Activated CD4-positive, alpha-beta T cell treated with anti-CD3 and anti-CD28 coated beads, Interleukin-2, amount 50 U/mL, for 4 hours (primary cell): Measurements from ENCODE around the gene TRIM67.
"Not testable (repeated sequence)": the region's sequence is repeated elsewhere in the genome, so short reads cannot be mapped to it uniquely, and the experiment has no call there.

Experiments
- DNase-seq, 2 experiments: peaks; one replicate each; pipeline ENCODE4 v3.0.0-alpha.2; 2020

Gene TRIM67

DNA sequence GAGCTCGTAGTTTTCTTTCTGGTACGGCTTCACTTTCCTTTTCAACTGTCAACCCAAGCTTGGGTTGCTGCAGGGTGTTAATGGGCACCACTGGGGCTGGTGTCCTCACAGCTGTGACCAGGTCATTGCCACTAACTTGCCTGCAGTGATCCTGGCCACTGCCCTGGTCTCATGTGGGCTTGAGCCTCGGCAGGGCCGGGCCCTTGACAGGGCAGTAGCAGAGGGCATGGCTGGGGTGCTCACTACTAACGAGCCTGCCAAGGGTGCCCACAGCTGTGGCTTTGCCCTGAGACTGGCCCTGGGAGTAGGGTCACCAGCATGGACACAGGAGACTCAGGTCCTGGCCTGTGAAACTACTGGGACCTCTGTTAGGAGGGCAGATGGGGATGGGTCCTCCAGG lies 47.7 kb downstream of the TRIM67 start:
- no peak for DNase-seq

DNA sequence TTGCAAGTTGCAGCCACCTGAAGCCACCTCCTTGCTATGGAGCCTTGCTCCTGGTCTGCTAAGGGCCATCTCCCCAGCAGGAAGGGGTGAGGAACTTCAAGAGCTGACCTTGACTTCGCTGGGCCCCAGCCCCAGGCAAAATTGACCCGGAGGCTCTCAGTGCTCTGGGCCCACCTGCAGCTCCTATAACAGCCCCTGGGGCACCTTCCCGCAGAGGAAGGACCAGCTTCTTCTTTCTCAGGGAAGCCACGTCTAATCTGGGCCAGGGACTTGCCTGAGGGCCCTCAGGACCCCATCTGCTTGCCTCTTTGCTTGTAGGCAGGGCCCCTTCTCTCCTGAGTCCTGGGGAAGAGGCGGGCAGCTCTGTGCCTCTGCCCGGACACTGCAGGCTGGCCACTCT lies 48.3 kb downstream of the TRIM67 start:
- no peak for DNase-seq

DNA sequence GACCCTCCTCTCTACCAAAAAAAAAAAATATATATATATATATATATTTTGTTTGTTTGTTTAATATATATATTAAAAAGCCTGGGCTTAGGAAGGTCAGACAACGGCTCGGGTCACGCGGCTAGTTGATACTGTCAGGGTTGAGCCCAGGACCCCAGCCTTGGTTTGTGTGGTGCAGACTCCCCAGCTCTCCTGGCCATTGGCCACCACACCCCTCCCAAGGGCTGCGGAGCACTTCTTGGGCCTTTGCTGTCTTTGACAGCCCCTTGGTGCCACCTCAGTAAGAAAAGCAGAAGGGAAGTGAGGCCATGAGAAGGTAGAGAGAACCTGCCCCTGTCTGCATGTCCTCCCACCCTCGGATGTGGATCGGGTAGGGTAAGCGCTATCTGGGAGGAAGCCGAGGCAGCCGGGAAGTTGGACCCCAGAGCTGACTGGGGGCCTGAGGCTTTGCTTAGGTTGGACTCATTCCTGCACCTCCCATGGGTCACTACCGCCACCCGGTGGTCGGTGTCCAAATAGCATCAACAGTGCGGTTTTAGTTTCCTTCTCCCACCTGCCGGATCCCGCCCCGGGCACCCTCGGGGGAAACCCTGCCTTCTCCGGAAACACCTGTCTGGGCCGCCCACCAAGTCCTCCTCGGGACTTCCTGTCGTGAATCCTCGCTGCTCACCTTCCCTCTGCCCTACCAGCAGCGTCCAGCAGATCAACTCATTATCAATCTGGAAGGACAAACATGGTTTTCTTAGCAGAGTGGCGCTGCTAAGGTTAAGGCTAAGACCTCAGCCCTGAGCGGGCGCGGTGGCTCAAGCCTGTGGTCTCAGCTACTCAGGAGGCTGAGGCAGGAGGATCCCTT lies 49.4 kb downstream of the TRIM67 start:
- DNase-seq = peak; percentile 87 to 92

DNA sequence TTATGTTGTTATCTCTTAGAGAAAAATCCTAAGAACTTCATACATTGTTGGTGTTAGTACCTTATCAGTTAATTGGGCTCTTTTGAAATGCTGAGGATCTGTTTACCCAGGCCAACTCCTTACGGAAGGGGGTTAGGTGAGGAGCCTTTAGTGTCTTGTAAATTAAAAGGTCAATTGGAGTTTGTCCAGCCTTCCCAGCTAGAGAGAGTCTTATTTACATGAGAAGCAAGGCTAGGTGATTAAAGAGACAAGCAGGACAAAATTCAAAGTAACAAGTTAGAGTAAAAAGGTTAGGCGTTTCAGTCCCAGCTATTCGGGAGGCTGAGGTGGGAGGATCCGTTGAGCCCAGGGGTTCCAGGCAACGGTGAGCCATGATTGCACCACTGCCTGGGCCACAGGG lies 50.4 kb downstream of the TRIM67 start:
- not testable (repeated sequence) for DNase-seq

DNA sequence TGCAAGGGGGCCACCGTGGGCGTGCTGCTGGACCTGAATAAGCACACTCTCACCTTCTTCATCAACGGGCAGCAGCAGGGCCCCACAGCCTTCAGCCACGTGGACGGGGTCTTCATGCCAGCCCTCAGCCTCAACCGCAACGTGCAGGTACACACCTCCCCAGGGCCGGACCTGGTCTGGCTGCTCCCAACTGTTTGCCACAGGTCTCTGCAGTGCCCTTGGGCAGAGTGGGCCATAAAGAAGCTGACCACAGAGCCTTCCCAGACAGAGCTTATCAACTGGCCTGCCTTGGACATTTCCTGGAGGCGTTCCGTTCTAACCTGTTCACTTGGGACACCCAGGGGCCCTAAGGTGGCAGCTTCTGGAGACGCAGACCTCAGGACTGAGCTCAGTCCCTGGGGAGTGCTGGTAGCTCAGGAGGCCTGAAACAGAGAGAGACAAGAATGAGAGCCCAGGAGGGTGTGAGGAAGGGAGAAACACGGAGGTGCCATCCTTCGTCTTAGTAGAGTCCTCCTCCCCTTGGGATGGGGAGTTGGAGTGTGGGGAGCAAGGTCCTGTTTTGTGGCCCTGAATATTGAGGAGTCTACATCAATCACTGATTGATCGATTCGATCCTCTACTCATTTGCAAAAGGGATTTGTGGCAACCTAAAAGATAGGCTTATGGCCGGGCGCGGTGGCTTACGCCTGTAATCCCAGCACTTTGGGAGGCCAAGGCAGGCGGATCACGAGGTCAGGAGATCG lies 52.1 kb downstream of the TRIM67 start:
- DNase-seq = no peak

DNA sequence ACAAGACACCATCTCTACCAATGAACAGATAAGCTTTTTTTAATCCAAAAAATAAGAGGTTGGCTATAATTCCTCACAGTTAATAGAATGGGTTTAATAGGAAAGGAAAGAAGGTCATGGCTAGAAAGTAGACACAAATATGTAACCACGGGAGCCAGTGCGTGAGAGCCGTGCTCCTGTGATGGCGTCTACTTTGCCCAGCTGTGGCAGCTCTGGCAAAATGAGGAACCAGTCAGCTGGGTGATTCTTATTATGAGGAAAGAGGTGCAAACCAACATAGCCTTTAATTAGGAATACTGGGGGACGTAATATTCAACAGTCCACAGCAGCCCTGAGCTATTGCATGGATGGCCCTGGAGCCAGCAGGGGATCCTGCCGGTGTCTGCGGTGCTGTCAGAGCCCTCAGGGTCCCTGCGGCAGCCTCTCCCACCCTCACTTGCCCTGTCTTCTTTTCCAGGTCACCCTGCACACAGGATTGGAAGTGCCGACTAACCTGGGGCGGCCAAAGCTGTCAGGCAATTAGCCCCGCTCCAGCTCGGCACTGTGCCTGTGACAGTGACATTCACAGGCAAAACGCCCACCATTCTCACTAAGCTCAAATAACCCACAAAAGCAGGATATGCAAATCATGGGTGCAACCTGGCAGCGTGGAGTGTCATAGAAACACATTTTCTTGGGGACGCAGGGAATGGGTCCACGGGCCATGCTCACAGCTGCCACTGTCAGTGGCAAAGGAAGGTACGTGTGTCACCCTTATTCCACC lies 53.2 kb downstream of the TRIM67 start:
- no peak for DNase-seq

DNA sequence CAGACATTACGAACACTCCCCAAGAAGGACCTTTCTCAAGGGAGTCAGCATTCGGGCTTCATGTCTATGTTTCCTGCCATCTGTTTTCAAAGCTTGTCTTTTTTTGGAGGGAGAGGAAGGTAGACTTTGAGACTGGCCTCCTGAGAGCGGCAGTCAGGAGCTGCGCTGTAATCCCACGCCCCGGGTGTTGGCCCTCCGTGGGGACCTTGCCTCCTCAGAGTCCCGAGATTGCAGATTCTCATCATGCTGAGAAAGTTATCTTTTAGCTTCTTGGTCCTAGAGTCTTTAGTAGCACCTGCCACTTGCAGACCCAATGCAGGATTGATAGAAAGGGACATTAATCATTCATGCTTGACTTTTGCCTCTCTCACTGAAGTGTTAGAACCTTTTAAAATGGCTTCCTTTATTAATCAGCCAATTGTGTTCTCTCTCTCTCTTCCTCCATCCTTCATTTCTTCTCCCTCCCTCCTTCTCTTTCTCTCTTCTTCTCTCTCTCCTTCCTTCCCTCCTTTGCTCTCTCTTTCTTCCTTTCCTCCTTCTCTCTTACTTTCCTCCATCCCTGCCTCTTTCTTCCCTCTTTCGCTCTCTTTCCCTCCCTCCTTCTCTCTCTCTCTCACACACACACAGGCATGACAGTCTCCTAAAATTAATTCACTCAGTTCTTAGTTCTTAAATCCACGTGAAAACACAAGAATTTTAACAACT lies 54.0 kb downstream of the TRIM67 start:
- DNase-seq = no peak

DNA sequence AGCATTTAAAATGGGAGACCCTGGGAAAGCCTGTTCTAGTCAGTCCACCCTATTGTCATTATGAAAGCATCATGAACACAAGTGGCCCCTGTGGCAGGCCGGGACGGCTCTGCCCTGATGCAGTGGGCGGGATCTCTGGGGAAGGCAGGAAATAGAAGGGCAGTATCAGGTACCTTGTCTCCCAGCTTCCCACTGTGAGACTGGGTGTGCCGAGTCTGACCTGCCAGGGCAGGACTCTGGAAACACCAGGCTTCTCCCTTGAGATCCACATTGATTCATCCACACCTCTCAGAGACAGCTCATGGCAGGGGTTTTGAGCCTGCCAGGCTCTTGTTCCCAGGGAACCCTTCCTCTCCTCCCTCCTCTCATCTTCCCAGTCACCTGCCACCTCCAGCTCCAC lies 54.6 kb downstream of the TRIM67 start:
- no peak for DNase-seq

DNA sequence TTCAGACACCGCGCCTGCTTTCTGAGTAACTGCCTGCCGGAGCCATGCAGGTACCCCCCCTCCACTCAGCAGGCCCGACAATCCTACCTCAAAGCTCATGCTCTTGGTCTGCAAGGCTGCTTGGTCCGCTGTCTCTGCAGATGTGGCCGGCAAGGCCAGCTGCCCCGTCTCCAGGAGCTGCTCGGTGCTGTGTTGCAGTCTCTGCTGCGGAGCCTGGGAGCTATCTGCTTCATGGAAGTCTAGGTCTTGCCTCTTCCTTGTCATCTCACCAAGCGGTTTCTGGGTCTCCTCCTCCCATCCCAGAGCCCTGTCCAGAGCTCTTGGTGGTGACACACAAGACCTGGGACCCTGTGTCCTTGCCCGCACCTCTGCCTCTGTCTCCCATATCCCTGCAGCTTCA lies 55.2 kb downstream of the TRIM67 start:
- DNase-seq = no peak

DNA sequence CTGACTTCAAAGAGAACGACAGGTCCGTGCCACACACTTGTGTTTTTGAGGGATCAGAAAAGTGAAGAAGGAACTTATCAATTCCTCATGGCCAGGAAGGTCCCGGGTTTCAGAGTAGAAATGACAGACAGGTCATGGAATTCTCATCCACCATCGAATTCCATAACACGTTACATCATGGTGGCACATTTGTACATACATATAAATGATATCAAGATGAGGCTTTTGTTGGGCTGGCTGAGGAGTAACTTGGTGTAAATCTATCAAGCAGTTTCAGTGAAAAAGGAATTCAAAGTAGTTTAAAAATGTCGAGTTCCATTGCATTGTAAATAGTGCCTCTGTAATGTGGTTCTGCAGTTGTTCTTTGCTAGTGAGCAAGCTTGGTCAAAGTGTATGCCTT lies 56.2 kb downstream of the TRIM67 start:
- DNase-seq = no peak

DNA sequence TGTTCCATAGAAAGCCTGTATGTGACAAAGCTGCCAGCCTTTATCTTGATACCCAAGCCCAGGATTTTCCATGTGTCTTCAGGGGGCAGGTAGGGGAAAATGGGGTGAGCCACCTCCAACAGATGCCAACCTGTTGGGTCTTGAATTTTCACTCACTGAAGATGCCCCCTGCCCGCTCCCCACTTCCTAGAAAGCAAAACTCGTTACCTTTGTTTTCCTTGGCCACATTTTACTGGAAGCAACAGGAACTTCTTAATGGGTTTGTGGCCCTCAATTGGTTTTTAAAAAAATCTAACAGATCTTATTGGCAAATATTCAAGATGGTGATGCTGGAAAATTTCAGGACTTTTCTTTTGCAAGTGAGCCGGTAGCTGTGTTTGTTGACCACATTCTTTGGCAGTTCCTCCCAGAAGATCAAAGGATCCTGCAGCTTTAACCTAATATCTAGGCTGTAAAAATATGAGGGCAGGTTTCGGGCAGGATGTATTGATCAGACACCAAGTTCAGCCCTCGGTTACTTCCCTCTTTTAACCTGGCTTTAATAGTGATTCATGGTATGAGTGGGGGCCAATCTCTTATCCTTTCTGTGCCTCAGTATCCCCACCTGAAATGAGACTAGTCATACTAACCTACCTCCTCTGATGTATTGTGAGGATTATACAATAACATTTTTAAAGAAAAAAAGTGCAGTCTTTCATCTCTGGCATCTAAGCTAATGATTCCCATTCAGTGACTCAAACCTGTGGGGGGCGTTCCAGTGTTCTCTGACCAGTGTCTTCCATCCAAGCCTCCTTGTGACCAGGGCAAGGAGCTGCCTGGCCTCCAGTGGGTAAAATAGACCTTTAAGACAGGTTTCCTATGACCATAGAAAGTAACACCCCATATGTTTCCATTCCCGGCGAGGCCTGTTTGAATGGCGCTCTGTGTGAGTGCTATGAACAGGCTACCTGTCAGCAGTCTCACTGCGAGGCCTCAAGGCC lies 57.9 kb downstream of the TRIM67 start:
- DNase-seq = no peak

DNA sequence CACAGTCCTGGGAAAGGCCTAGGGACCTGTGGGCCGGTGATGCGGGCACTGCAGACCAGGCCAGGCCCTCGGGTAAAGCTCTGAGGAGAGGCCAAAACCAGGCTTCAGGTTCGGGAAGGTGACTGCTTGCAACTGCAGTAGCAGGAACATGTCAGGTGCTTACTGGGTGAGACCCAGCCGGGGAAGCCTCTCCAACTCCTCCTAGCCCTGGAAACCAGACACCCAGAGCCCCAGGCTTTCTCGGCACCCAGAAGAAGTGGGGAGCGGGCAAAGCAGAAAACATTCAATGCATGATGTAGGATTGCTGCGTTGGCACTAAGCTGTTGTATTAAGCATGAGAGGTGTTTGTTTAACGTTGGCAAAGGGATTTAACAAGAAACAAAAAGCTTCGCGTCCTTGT lies 58.9 kb downstream of the TRIM67 start:
- DNase-seq = no peak

DNA sequence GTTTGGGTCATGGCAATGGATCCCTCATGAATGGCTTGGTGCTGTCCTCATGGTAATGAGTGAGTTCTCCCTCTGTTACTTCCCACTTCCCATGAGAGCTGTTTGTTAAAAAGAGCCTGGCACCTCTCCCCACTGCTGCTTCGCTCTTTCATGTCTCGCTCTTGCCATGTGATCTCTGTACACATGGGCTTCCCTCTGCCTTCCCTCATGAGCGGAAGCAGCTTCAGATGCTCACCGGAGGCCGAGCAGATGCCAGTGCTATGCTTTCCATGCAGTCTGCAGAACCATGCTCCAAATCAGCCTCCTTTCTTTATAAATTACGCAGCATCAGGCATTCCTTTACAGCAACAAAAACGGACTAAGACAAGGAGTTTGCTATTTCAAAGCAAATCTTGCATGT lies 64.3 kb downstream of the TRIM67 start:
- no peak for DNase-seq

DNA sequence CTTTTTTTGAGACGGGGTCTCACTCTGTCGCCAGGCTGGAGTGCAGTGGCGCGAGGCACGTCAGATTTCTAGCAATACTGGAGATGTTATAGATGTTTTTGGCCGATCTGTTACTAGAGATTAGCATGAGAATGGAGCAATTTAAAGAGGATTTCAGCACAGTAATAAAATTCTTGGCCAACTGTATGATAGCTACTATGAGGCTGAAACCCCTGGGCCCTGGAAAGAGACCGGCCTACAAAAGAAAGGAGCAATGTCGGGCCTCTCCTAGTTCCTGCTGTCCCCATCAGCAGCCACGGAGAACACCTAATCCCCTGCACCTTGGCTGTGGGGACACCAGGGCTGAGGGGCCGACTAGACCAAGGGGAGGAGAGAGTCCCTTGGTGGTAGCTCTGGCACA lies 69.7 kb downstream of the TRIM67 start:
- no peak for DNase-seq

DNA sequence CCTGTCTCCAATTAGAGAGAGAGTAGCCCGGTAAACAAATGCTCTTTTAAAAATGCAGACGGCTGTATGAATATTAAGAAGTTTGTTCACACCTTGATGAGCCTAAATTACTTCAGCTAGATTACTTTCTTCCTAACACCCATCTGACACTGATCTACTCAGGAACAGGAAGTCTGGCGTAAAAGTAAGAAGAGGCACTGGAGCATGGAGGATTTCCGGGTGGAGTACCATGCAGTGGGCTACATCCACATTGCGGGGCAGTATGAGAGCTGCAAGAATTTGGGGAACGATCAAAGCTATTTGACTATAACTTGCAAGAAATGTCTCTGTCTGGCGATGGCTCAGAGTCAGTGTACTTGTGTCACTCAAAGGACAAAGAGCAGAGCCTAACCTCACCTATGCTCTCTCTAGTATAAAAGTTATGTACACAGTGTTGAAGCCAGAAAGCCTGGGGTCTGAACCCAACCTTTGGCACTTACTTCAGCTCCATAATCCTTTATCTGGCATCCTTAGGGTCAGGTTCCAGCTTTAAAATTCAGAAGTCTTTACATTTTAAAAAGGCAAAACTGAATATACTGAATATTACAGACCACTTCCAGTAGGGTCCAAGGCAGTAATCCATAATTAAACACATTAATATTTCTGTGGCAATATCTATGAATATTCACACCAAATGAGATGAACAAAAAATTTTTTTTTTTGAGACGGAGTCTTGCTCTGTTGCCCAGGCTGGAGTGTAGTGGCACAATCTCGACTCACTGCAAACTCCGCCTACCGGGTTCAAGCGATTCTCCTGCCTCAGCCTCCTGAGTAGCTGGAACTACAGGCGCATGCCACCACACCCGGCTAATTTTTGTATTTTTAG lies 71.2 kb downstream of the TRIM67 start:
- no peak for DNase-seq

DNA sequence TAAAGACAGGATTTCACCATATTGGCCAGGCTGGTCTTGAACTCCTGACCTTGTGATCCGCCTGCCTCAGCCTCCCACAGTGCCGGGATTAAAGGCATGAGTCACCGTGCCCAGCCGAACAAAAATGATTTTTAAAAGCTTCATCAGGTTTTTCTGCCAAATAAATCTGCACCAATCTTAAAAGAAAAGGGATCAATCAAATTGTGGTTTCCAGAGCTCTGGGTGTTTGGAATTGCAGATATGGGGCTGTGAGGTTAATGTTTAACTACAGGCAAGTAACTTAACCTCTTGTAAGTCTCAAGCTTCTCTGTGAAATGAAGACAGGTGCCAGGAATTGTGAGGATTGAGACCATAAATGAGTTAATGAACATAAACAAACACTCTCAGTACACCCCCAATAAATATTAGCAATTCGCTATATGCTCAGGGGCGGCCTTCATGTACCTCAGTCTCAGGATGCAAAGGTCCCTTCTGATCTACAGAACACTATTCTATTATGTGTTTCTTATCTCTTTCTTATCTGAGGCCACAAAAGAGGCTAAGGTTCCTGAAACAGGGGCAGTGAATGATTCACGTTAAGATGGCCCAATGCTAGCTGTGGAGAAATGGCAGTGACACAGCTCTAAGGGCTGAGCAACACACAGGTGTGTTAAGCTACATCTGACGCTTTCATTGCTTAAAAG lies 72.0 kb downstream of the TRIM67 start:
- no peak for DNase-seq

DNA sequence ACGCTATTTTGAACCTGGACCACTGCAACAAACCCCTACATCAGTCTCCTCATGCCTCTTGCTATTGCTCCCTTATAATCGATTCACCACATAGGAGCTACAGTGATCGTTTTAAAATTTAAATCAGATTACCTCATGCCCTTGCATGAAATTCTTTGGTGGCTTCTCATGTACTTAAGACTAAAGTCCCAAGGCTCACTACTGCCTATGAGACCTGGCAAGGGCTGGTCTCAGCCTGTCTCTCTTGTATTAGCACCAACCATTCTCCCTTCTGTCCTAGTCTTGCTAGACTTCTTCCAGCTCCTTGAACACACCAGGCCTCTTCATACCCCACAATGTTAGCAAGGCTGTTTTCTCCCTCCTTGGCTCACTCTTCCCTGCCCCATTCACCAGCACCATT lies 72.6 kb downstream of the TRIM67 start:
- DNase-seq = no peak

DNA sequence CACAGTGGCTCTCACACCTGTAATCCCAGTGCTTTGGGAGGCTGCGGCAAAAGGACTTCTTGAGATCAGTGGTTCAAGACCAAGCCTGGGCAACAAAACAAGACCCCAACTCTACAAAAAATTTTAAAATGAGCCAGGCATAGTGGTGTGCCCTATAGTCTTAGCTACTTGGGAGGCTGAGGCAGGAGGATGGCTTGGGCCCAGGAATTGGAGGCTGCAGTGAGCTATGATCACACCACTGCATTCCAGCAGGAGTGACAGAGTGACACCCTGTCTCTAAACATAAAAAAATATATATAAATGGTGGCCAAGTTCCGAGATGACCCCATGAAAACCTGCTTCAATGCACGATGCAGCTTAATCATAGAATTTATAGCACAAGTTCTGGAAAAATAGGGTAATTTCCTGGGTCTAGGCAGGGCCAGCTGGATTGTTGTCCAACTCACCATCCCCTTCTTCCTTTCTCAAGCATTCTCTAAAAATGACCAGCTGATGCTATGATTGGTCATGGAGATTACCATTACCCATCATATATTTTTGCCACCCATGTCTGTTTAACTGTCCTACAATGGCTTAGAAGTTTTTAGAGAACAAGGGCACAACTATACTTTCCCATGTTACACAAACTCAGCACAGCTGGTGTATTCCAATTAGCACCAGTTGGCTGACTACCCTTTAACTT lies 73.8 kb downstream of the TRIM67 start:
- no peak for DNase-seq

DNA sequence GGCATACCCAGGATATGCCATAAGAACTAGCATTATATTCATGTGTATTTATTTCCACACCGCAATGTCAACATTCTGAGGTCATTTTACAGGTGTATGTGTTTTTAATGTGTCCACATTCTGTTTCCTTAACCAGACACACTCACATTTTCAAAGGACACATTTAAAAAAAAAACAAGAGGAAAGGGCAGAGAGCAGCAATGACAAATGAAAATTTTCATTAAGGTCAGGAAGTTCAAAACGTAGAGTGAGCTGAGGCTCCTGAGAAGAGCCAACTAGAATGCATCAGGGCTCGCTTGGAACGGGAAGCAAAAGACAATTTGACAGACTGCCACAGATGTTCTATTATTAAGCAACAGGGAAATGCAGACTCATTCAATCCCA lies 74.3 kb downstream of the TRIM67 start:
- DNase-seq = no peak

DNA sequence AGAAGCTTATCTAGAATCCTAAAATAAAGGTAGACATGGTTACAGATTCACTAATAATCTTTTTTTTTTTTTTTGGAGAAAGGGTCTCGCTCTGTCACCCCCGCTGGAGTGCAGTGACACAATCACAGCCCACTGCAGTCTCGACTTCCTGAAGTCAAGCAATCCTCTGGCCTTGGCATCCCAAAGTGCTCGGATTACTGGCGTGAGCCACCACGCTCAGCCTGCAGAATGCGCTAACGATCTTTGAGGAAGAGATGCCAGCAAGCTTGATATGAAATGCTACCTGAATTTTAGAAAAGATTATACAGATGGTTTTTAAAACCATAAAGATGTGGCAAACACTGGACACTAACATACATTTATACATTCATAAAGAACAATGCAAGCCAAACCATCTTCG lies 75.1 kb downstream of the TRIM67 start:
- no peak for DNase-seq
